ENCODE measurements around the gene NLRP14.

NLRP14 gene

DNA sequence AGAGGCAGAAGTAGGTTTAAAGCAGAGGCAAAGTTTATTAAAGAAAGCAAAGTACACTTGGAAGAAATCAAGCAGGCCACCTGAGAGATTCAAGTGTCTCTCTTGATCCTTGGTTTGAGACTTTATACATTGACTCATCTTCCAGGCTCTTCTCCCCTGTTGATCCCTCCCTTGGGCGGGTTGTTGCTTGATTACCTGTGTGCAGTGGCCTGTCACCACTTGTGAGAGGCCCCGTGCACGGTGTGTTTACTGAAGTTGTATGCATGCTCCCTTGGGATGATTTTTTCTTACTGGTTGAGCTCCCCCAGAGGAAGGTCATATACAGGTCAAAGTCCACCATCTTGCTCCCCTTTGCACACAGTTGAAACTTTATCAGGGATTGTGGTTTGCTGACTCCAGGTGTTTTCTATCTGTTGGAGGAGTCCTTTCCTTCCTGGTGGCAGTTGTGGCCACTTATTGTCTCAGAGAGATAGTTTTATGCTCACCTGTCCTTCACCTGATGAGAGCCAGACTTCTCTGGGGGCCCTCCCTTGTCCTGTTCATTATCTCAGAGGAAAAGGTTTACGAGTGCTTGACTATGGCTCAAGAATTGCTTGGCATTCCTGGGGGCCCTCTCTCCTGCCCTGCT is 52.2 kb downstream of the NLRP14 start:
- TF ChIP-seq, protein P1, sequence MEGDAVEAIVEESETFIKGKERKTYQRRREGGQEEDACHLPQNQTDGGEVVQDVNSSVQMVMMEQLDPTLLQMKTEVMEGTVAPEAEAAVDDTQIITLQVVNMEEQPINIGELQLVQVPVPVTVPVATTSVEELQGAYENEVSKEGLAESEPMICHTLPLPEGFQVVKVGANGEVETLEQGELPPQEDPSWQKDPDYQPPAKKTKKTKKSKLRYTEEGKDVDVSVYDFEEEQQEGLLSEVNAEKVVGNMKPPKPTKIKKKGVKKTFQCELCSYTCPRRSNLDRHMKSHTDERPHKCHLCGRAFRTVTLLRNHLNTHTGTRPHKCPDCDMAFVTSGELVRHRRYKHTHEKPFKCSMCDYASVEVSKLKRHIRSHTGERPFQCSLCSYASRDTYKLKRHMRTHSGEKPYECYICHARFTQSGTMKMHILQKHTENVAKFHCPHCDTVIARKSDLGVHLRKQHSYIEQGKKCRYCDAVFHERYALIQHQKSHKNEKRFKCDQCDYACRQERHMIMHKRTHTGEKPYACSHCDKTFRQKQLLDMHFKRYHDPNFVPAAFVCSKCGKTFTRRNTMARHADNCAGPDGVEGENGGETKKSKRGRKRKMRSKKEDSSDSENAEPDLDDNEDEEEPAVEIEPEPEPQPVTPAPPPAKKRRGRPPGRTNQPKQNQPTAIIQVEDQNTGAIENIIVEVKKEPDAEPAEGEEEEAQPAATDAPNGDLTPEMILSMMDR (IDR thresholded peaks at IDR 0.05; ENCODE audit: low read depth, low read length) = no peak
- H3K4me3 ChIP-seq (ENCODE audit: low read depth, low read length) = no peak overlapping the region
- in situ Hi-C loops (cut with HindIII; ENCODE audit: low sequenced_read_pairs) = no loop called here
- no peak for DNase-seq (ENCODE audit: low read depth, low spot score)

DNA sequence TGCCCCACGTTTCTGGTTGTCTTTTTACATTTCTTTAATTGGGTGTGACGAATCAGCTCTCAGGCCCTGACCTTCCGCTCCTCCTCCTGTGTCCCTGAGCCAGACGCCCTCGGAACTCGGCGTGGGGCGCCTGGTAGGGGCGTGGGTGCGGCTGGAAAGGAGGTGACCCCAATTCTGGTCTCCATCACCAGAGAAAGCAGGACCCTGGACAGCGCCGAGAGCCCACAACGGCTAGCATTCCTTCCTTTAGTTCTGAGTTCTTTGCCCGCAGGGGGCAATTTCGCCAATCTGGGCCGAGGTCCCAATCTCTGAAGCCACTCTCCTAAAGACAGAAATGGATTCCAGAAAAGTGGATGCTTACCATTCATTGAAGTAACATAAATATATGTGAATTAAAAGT is 56.8 kb downstream of the NLRP14 start:
- H3K4me3 ChIP-seq (ENCODE audit: low read depth, low read length) = no peak overlapping the region
- in situ Hi-C loops (cut with HindIII; ENCODE audit: low sequenced_read_pairs) = no loop called here
- TF ChIP-seq, protein P1 (IDR thresholded peaks at IDR 0.05; ENCODE audit: low read depth, low read length) = no peak
- DNase-seq (ENCODE audit: low read depth, low spot score) = no peak

DNA sequence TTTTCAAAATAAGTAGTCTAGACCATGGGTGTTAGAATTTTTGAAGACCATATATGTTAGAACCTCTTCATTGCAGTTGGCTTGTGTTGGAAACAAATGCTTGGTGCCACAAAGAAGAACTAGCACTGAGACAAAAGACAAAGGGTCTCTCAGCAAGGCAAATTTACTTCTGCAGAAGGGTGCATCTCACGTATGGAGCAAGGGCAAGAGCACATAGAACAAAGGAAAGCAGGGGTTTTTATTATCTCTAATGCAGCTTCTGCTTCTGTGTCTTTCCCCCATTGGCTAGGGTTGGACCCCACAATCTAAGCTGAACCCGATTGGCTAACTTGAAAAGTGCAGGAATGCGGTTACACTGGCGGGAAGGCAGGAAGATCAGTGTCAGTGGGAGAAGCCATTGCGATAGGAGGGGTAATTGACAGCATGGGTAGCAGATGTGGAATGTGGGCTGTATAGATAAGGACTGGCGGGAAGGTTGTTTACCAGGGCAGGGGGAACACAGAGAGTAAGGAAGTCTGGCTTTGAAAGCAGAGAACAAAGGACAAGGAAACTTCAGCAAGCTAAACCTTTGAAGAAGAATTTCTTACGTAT is 59.4 kb downstream of the NLRP14 start:
- H3K4me3 ChIP-seq (ENCODE audit: low read depth, low read length) = no peak overlapping the region
- DNase-seq (ENCODE audit: low read depth, low spot score) = no peak
- in situ Hi-C loops (cut with HindIII; ENCODE audit: low sequenced_read_pairs) = no loop called here
- TF ChIP-seq, protein P1 (IDR thresholded peaks at IDR 0.05; ENCODE audit: low read depth, low read length) = no peak

DNA sequence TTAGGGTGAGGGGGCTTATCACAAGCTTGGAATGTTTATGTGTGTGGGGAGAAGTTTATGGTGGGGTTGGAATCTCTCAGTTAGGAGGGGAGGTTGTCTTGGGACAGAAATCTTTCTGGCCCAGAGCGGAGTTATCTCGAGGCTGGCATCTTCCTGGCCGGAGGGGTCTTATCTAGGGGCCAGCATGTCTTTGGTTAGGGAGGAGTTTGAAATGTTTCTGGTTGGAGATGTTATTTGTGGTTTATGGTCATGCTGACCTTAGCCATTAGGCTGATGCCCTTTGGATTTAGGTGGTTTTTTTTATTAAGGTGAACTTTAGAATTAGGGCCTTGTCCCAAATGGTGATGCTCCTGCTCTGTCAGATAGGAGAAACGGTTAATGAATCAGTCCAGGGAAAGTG is 60.6 kb downstream of the NLRP14 start:
- no peak overlapping the region for H3K4me3 ChIP-seq (ENCODE audit: low read depth, low read length)
- in situ Hi-C loops (cut with HindIII; ENCODE audit: low sequenced_read_pairs) = no loop called here
- TF ChIP-seq, protein P1 (IDR thresholded peaks at IDR 0.05; ENCODE audit: low read depth, low read length) = no peak
- no peak for DNase-seq (ENCODE audit: low read depth, low spot score)

DNA sequence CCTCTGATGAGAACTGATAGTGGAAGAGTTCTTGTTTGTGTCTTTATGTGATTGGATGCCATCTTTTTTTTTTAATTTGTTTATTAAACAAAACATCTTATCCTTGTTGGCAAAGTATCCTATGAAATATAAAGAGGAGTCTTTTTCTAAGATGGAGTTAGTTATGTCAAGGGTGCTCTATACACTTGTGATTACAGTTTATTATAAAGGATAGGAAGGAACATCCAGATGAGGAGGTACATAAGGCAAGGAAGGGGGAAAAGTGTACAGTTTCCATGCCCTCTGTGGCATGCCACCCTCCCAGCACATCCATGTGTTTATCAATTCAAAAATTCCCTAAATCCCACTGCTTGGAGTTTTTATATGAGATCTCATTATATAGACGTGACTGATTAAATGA is 61.2 kb downstream of the NLRP14 start:
- in situ Hi-C loops (cut with HindIII; ENCODE audit: low sequenced_read_pairs) = no loop called here
- H3K4me3 ChIP-seq (ENCODE audit: low read depth, low read length) = no peak overlapping the region
- TF ChIP-seq, protein P1 (IDR thresholded peaks at IDR 0.05; ENCODE audit: low read depth, low read length) = no peak
- no peak for DNase-seq (ENCODE audit: low read depth, low spot score)

DNA sequence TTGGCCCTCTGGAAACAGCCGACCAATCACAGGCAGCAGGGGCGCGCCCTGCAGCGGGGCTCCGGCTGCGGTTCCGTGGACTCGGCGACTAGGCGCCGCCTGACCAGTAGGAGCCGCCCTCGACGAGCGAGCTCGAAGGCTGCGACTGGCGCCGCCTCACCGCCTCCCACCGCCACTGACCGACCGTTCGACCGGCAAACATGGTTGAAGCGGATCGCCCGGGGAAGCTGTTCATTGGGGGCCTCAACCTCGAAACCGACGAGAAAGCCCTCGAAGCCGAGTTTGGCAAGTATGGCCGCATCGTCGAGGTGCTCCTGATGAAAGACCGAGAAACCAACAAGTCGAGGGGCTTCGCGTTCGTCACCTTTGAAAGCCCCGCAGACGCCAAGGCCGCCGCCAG is 68.6 kb downstream of the NLRP14 start, which contains the start of gene RBMXL2:
RBMXL2 (plus strand) TSS at position 78 of the 400 bp plus-strand sequence; CDS start at position 201, 123 bp downstream.
- no peak within 1 kb of the TSS for H3K4me3 ChIP-seq (ENCODE audit: low read depth, low read length)
- in situ Hi-C loops (cut with HindIII; ENCODE audit: low sequenced_read_pairs) = no loop called here
- TF ChIP-seq, protein P1 (IDR thresholded peaks at IDR 0.05; ENCODE audit: low read depth, low read length) = no peak
- DNase-seq (ENCODE audit: low read depth, low spot score) = no peak
